HEK293T (cell line): ENCODE results near the gene ADA.

ENCODE experiments used
- ARNT ChIP-seq: fragments of 450-650 bp; IDR thresholded peaks from 2 replicates; pipeline ENCODE4 v1.6.1; 2017; ENCODE audit warnings: mild to moderate bottlenecking
- BHLHE40 ChIP-seq: fragments of 450-650 bp; IDR thresholded peaks from 2 replicates; pipeline ENCODE4 v1.6.1; 2016; ENCODE audit warnings: mild to moderate bottlenecking, moderate library complexity, borderline replicate concordance
- CTBP1 ChIP-seq: fragments of 450-650 bp; IDR thresholded peaks from 2 replicates; pipeline ENCODE4 v1.6.1; 2016; ENCODE audit warnings: borderline replicate concordance
- ELF4 ChIP-seq: fragments of 450-650 bp; IDR thresholded peaks from 2 replicates; pipeline ENCODE4 v1.6.1; 2017; ENCODE audit warnings: antibody characterized with exemption
- FOXA1 ChIP-seq: fragments of 450-650 bp; IDR thresholded peaks from 2 replicates; pipeline ENCODE4 v1.6.1; 2016; ENCODE audit warnings: mild to moderate bottlenecking
- FOXK2 ChIP-seq: fragments of 450-650 bp; IDR thresholded peaks from 2 replicates; pipeline ENCODE4 v1.6.1; 2016; ENCODE audit warnings: mild to moderate bottlenecking
- FOXM1 ChIP-seq: fragments of 450-650 bp; IDR thresholded peaks from 2 replicates; pipeline ENCODE4 v1.6.1; 2017; ENCODE audit warnings: mild to moderate bottlenecking, borderline replicate concordance
- HDGF ChIP-seq: fragments of 450-650 bp; IDR thresholded peaks from 2 replicates; pipeline ENCODE4 v1.6.1; 2017; ENCODE audit warnings: antibody characterized with exemption, borderline replicate concordance
- L3MBTL2 ChIP-seq: fragments of 450-650 bp; conservative IDR thresholded peaks from 2 replicates; pipeline ENCODE4 v1.6.1; 2016; ENCODE audit warnings: mild to moderate bottlenecking
- NFRKB ChIP-seq: fragments of 450-650 bp; IDR thresholded peaks from 2 replicates; pipeline ENCODE4 v1.6.1; 2016; ENCODE audit warnings: mild to moderate bottlenecking, moderate library complexity
- SP1 ChIP-seq: fragments of 450-650 bp; IDR thresholded peaks from 2 replicates; pipeline ENCODE4 v1.6.1; 2017
- SUZ12 ChIP-seq: fragments of 450-650 bp; IDR thresholded peaks from 2 replicates; pipeline ENCODE4 v1.6.1; 2016; ENCODE audit warnings: mild to moderate bottlenecking
- ZNF384 ChIP-seq: fragments of 450-650 bp; IDR thresholded peaks from 2 replicates; pipeline ENCODE4 v1.6.1; 2016
- TF ChIP-seq, protein P1 (sequence below): fragments of 450-650 bp; IDR thresholded peaks from 2 replicates; pipeline ENCODE4 v1.6.1; 2016

GRCh38 chr20:44606725-44607441 lies 44.6 kb downstream of the ADA start:
- TF ChIP-seq SUZ12, result no peak
- TF ChIP-seq FOXK2, result no peak
- no peak for TF ChIP-seq HDGF
- TF ChIP-seq, protein P1, sequence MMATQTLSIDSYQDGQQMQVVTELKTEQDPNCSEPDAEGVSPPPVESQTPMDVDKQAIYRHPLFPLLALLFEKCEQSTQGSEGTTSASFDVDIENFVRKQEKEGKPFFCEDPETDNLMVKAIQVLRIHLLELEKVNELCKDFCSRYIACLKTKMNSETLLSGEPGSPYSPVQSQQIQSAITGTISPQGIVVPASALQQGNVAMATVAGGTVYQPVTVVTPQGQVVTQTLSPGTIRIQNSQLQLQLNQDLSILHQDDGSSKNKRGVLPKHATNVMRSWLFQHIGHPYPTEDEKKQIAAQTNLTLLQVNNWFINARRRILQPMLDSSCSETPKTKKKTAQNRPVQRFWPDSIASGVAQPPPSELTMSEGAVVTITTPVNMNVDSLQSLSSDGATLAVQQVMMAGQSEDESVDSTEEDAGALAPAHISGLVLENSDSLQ, result no peak
- no peak for TF ChIP-seq NFRKB
- no peak for TF ChIP-seq BHLHE40
- no peak for TF ChIP-seq SP1
- no peak for TF ChIP-seq L3MBTL2
- no peak for TF ChIP-seq CTBP1
- TF ChIP-seq ELF4, result no peak
- no peak for TF ChIP-seq FOXM1
- TF ChIP-seq FOXA1, result no peak
- no peak for TF ChIP-seq ARNT
- TF ChIP-seq ZNF384, result no peak
